DND-41 (cell line): ENCODE data around the gene C19orf73.

ENCODE experiments used
- ATAC-seq: fragments of 200-7000 bp; cut with Tn5 transposase; 3 replicates; pipeline ENCODE4 v1.9.1; 2021; ENCODE audit warnings: low read depth; ENCODE audit not compliant: insufficient read depth
- DNase-seq: peaks from one replicate; pipeline ENCODE4 v3.0.0-alpha.2; 2020
- H2AFZ ChIP-seq: 2 replicates; pipeline ENCODE4 v1.6.0; 2012; ENCODE audit warnings: low read depth, low read length
- H3K27ac ChIP-seq: 2 replicates; pipeline ENCODE4 v1.5.1; 2012; ENCODE audit warnings: low read length, inconsistent platforms
- H3K27me3 ChIP-seq: fragments of 200-600 bp; sonication (generic); 2 replicates; pipeline ENCODE4 v1.6.0; 2012; ENCODE audit warnings: low read length, mild to moderate bottlenecking, inconsistent platforms; ENCODE audit not compliant: insufficient read depth, poor library complexity
- H3K36me3 ChIP-seq: 2 replicates; pipeline ENCODE4 v1.5.1; 2012; ENCODE audit warnings: low read length, inconsistent platforms; ENCODE audit not compliant: insufficient read depth
- H3K4me1 ChIP-seq: 2 replicates; pipeline ENCODE4 v1.5.1; 2012; ENCODE audit warnings: mild to moderate bottlenecking, low read length; ENCODE audit not compliant: insufficient read depth
- H3K4me2 ChIP-seq: 2 replicates; pipeline ENCODE4 v1.6.0; 2012; ENCODE audit warnings: mild to moderate bottlenecking, moderate library complexity, low read length, inconsistent platforms; ENCODE audit not compliant: insufficient read depth
- H3K4me3 ChIP-seq, 2 experiments: fragments of 200-600 bp in 1 of 2; shearing (Covaris generic) in 1 of 2; 2 replicates each; pipeline ENCODE4 v1.5.1; 2012 to 2016; ENCODE audit warnings: inconsistent platforms in 2 of 2, low read length in 2 of 2, mild to moderate bottlenecking in 2 of 2, low read depth in 1 of 2, moderate library complexity in 1 of 2
- H3K79me2 ChIP-seq: 2 replicates; pipeline ENCODE4 v1.6.0; 2012; ENCODE audit warnings: low read length, inconsistent platforms; ENCODE audit not compliant: insufficient read depth
- H3K9ac ChIP-seq: 2 replicates; pipeline ENCODE4 v1.6.0; 2012; ENCODE audit warnings: low read depth, mild to moderate bottlenecking, inconsistent platforms, low read length, moderate library complexity
- H3K9me3 ChIP-seq: 2 replicates; pipeline ENCODE4 v1.5.1; 2012; ENCODE audit warnings: low read length, moderate library complexity, mild to moderate bottlenecking, inconsistent platforms; ENCODE audit not compliant: insufficient read depth, severe bottlenecking
- H4K20me1 ChIP-seq: 2 replicates; pipeline ENCODE4 v1.6.0; 2012; ENCODE audit warnings: low read length; ENCODE audit not compliant: insufficient read depth
- EZH2 ChIP-seq: IDR thresholded peaks from 3 replicates; pipeline ENCODE4 v1.6.1; 2012; ENCODE audit warnings: borderline replicate concordance, low read depth, mild to moderate bottlenecking, moderate library complexity, low read length, inconsistent platforms; ENCODE audit not compliant: severe bottlenecking
- TF ChIP-seq, protein P1 (sequence below): IDR thresholded peaks from 2 replicates; pipeline ENCODE4 v1.5.1; 2012; ENCODE audit warnings: borderline replicate concordance, low read length, moderate library complexity, mild to moderate bottlenecking; ENCODE audit not compliant: poor library complexity, severe bottlenecking; ENCODE audit errors: extremely low read depth

The C19orf73 gene

GRCh38 chr19:49152119-49152550, 33.2 kb upstream of the C19orf73 start:
- Histone ChIP-seq H3K4me3 (no peak overlapping the region), H4K20me1 (peaks cover 2% of the 10 kb centered on the region; the same call in 1 of the 2 replicates), H3K9me3 (no peaks in the 10 kb centered on the region), H3K27ac (no peak overlapping the region), H3K4me2 (no peak overlapping the region), H3K4me1 (peaks cover 14% of the 10 kb centered on the region), H3K36me3 (no peaks in the 10 kb centered on the region), H2AFZ (no peak overlapping the region), H3K79me2 (no peaks in the 10 kb centered on the region), H3K9ac (no peak overlapping the region), H3K27me3 (peaks cover under 1% of the 10 kb centered on the region)
- TF ChIP-seq, protein P1, sequence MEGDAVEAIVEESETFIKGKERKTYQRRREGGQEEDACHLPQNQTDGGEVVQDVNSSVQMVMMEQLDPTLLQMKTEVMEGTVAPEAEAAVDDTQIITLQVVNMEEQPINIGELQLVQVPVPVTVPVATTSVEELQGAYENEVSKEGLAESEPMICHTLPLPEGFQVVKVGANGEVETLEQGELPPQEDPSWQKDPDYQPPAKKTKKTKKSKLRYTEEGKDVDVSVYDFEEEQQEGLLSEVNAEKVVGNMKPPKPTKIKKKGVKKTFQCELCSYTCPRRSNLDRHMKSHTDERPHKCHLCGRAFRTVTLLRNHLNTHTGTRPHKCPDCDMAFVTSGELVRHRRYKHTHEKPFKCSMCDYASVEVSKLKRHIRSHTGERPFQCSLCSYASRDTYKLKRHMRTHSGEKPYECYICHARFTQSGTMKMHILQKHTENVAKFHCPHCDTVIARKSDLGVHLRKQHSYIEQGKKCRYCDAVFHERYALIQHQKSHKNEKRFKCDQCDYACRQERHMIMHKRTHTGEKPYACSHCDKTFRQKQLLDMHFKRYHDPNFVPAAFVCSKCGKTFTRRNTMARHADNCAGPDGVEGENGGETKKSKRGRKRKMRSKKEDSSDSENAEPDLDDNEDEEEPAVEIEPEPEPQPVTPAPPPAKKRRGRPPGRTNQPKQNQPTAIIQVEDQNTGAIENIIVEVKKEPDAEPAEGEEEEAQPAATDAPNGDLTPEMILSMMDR: no peak
- no peak for TF ChIP-seq EZH2
- ATAC-seq (peak; percentile 25; the same call in 1 of the 3 replicates), DNase-seq (no peak)

- no peak overlapping the region for H3K4me2 ChIP-seq
- H3K27ac ChIP-seq: no peak overlapping the region
- H3K4me3 ChIP-seq: no peak overlapping the region
- no peak overlapping the region for H3K9ac ChIP-seq
- H3K4me1 ChIP-seq: peaks cover 14% of the 10 kb centered on the region
- ATAC-seq: peak; percentile 21
- H2AFZ ChIP-seq: no peak overlapping the region
- TF ChIP-seq, protein P1: no peak
- TF ChIP-seq EZH2: no peak
- no peaks in the 10 kb centered on the region for H3K27me3 ChIP-seq
- H3K9me3 ChIP-seq: no peaks in the 10 kb centered on the region
- H3K36me3 ChIP-seq: no peaks in the 10 kb centered on the region
- no peaks in the 10 kb centered on the region for H3K79me2 ChIP-seq
- peak; percentile 30 for DNase-seq
- H4K20me1 ChIP-seq: peaks cover 2% of the 10 kb centered on the region; the same call in 1 of the 2 replicates
Measured at GRCh38 chr19:49151267-49152118, 32.5 kb upstream of the C19orf73 start.

- H3K4me1 ChIP-seq: peaks cover 14% of the 10 kb centered on the region
- H3K9ac ChIP-seq: peak overlapping the region; percentile 44; the same call in 1 of the 2 replicates
- DNase-seq (no peak), ATAC-seq (no peak; the same call in 2 of the 3 replicates)
- no peak overlapping the region for H3K4me3 ChIP-seq
- TF ChIP-seq, protein P1: no peak
- TF ChIP-seq EZH2: no peak
- peaks cover 2% of the 10 kb centered on the region; the same call in 1 of the 2 replicates for H4K20me1 ChIP-seq
- no peak overlapping the region for H2AFZ ChIP-seq
- H3K27me3 ChIP-seq: no peaks in the 10 kb centered on the region
- no peak overlapping the region for H3K27ac ChIP-seq
- no peaks in the 10 kb centered on the region for H3K36me3 ChIP-seq
- no peaks in the 10 kb centered on the region for H3K79me2 ChIP-seq
- H3K4me2 ChIP-seq: peak overlapping the region; percentile 62
- no peaks in the 10 kb centered on the region for H3K9me3 ChIP-seq
Measured at GRCh38 chr19:49150944-49151243, 32.0 kb upstream of the C19orf73 start.
